Subcutaneous adipose tissue (tissue), 4 donors: ENCODE results near the gene MZF1. TPM values are rescaled to one million over a fixed set of nuclear protein-coding genes. Genes with fewer than 3 reads are reported as not detected.

Experiments used
- total RNA-seq, 4 donors: library from RNA; depleted of rRNA; stranded (reverse); fragments of >200 nt; gene quantifications; one replicate each; pipeline ENCODE4 v1.1.0, GENCODE V29; 2016
- TF ChIP-seq, protein P1 (sequence below): fragments of 450-650 bp; IDR thresholded peaks from one replicate; pipeline ENCODE4 v1.5.1; 2016; ENCODE audit warnings: low read depth, mild to moderate bottlenecking, control low read depth, antibody characterized with exemption, moderate library complexity

MZF1 gene
- total RNA-seq, 4 donors from 2014 or later, result 12.9 to 24.1 (median 17.2) TPM

DNA sequence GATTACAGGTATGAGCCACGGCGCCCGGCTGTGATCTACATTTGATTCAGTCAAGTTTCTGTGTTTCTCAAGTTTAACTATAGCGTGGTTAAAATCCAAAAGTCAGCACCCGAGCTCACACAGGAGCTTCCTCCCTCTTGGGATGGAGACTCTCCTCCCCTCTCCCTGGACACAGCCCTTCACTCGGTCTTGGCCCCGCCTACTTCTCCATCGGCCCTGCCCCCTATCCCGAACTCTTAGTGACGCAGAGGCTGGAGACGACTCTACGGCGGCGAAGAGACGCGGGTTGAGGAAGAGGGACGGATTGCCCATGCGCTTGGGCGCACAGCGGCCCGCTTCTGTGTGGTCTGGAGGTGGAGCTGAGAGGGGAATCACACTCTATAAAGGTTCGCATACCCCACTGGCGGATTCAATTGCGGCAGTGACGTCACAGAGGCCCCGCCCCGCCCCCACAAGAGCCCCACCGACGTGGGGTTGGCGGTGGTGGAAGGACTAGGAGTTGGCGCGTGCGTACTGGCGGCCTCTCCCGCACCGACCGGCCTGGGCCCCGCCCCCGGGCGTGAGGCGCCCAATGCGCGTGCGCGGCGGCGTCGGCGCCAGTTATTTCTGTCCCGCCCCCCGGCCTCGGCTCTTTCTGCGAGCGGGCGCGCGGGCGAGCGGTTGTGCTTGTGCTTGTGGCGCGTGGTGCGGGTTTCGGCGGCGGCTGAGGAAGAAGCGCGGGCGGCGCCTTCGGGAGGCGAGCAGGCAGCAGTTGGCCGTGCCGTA is 29.1 kb downstream of the MZF1 start, which contains the start of gene TRIM28:
TRIM28 (plus strand) TSS at position 239 of the 765 bp plus-strand sequence. CDS start 694 bp downstream, outside the sequence.
- TF ChIP-seq, protein P1, sequence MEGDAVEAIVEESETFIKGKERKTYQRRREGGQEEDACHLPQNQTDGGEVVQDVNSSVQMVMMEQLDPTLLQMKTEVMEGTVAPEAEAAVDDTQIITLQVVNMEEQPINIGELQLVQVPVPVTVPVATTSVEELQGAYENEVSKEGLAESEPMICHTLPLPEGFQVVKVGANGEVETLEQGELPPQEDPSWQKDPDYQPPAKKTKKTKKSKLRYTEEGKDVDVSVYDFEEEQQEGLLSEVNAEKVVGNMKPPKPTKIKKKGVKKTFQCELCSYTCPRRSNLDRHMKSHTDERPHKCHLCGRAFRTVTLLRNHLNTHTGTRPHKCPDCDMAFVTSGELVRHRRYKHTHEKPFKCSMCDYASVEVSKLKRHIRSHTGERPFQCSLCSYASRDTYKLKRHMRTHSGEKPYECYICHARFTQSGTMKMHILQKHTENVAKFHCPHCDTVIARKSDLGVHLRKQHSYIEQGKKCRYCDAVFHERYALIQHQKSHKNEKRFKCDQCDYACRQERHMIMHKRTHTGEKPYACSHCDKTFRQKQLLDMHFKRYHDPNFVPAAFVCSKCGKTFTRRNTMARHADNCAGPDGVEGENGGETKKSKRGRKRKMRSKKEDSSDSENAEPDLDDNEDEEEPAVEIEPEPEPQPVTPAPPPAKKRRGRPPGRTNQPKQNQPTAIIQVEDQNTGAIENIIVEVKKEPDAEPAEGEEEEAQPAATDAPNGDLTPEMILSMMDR, result no peak

DNA sequence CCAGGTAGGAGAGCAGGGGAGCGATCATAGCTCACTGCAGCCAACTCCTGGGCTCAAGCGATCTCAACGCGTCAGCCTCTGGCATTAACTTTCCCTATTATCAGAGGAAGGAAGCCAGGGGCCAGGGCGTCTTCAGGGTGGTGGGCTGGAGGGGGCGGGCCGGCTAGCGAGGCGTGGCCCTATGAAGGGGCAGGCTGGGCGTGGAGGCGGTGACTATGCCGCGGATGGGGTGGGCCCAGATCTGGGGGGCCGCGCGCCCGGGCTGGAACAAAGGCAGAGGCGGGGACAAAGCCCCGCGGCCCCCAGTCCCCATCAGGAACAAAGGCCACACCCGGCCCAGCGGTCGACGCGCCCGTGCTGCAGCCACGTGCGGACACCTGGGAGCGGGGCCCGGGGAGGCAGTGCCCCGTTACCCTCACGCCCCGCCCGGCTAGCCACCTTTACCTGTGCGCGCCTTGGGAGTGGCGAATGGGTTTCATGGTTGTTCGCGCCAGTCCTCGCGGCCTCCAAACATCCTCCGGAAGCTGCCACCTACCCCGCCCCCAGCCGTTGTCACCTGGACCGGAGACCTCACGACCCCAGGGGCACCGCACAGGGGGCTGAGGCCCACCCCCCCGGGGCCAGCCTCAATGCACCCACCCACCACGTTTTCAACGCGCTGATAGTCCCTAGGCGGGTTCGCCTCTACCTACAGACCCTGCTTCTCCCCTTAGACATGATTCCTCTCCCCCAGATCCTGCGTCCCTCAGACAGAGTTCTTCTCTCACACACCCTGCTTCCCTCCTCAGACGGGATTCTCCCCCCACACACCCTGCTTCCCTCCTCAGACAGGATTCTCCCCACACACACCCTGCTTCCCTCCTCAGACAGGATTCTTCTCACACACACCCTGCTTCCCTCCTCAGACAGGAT is 34.6 kb downstream of the MZF1 start:
- TF ChIP-seq, protein P1, result no peak

GRCh38 chr19:58536852-58537798 is 36.0 kb downstream of the MZF1 start:
- TF ChIP-seq, protein P1, result no peak

- TF ChIP-seq, protein P1, result no peak
Measured at GRCh38 chr19:58535857-58536256, 37.3 kb downstream of the MZF1 start.

DNA sequence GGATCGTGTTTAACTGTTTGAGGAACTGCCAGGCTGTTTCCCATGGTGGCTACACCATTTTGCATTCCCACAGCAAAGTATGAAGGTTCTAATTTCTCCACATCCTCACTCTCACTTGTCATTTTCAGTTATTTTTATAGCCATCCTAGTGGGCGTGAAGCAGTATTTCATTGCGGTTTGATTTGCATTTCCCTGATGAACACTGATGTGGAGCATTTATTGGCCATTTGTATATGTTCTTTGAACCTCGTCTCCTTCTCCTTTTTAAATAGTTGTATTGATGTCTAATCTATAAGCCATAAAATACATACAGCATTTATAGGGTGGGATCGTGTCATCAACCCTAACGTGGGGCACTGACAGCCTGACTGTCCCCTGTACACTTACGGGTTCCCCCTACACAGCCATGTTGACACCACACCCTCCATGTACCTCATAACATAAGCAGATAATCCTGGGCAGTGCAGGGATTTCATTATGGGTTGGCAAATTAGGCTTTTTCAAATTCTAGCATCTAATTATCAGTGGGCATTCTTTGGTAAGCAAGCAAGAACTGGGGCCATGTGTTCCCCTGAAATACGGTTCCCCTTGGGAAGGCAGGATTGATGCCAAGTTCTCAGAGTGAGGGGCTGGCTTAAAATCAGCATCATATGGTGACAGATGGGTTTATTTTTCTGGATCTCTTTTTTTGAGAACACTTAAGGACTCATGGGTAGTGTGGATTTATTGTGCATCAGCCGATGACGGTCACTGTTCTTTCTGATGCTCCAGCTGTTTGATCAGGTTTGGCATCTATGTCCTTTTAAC is 41.9 kb downstream of the MZF1 start:
- TF ChIP-seq, protein P1, result no peak

DNA sequence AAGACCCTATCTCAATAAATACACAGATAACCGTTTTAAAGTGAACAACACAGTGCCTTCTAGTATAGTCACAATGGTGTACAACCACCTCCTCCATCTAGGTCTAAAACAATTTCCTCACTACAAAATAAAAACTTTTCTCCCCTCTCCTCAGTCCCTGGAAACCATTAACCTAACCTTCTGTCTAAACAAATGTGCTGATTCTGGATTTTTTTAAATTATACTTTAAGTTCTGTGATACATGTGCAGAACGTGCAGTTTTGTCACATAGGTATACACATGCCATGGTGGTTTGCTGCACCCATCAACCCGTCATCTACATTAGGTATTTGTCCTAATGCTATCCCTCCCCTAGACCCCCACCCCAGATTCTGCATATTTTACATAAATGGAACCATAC is 43.7 kb downstream of the MZF1 start:
- TF ChIP-seq, protein P1, result no peak
